OCI-M2 (cell line): ENCODE results near the gene TBC1D16.

ENCODE experiments used
- DNase-seq: peaks from one replicate; lab custom pipeline; 2025; ENCODE audit not compliant: unreplicated experiment; lab: John Stamatoyannopoulos, UW

TBC1D16 gene

GRCh38 chr17:79941088-79942010, 94.3 kb downstream of the TBC1D16 start:
- DNase-seq, result no peak

GRCh38 chr17:79940459-79941087, 95.1 kb downstream of the TBC1D16 start:
- DNase-seq, result no peak

GRCh38 chr17:79939755-79940458, 95.8 kb downstream of the TBC1D16 start:
- no peak for DNase-seq

- no peak for DNase-seq
These were observed 96.6 kb downstream of the TBC1D16 start for GRCh38 chr17:79939094-79939435.

- DNase-seq, result no peak
These were observed 97.2 kb downstream of the TBC1D16 start for GRCh38 chr17:79938336-79939093.

- DNase-seq, result no peak
These were observed 98.0 kb downstream of the TBC1D16 start for GRCh38 chr17:79937391-79938335.

GRCh38 chr17:79936641-79937381, 98.9 kb downstream of the TBC1D16 start:
- no peak for DNase-seq

GRCh38 chr17:79936050-79936449, 99.6 kb downstream of the TBC1D16 start:
- DNase-seq, result no peak

GRCh38 chr17:79935197-79935885, 100.3 kb downstream of the TBC1D16 start:
- DNase-seq, result no peak

GRCh38 chr17:79934653-79934970, 101.1 kb downstream of the TBC1D16 start:
- no peak for DNase-seq

- no peak for DNase-seq
These were observed 101.6 kb downstream of the TBC1D16 start for GRCh38 chr17:79933863-79934652.

GRCh38 chr17:79932451-79933306, 103.0 kb downstream of the TBC1D16 start:
- DNase-seq, result no peak

- no peak for DNase-seq
These were observed 103.8 kb downstream of the TBC1D16 start for GRCh38 chr17:79931817-79932309.

- DNase-seq, result no peak
These were observed 104.5 kb downstream of the TBC1D16 start for GRCh38 chr17:79930877-79931816.

GRCh38 chr17:79930062-79930876, 105.4 kb downstream of the TBC1D16 start:
- no peak for DNase-seq
